ENCODE data around the gene EYS. TPM values are rescaled to one million over a fixed set of nuclear protein-coding genes. Genes with fewer than 3 reads are reported as not detected.
A peak's percentile ranks its signal among the peaks of the same experiment; 100 is the strongest.

The EYS gene
- total RNA-seq, 1 experiment from 2014 or later: 1.5 TPM

GRCh38 chr6:63943826-63944225 is 1763.2 kb downstream of the EYS start:
- Mint-ChIP-seq H3K27ac (ENCODE audit: low read depth, unreplicated experiment) (no peak overlapping the region), H3K4me3 (ENCODE audit: unreplicated experiment) (no peak overlapping the region), H3K4me1 (ENCODE audit: insufficient read depth, unreplicated experiment) (peaks cover 5% of the 10 kb centered on the region), H3K9me3 (ENCODE audit: unreplicated experiment) (peaks cover 7% of the 10 kb centered on the region), H3K27me3 (ENCODE audit: insufficient read depth, unreplicated experiment) (no peaks in the 10 kb centered on the region), H3K36me3 (ENCODE audit: insufficient read depth, unreplicated experiment) (no peaks in the 10 kb centered on the region)
- TF ChIP-seq CTCF (IDR thresholded peaks at IDR 0.05; ENCODE audit: unreplicated experiment): no peak
- ChIA-PET CTCF (interaction anchor here (1.0 kb wide), 1 partner anchor 10 kb away, joined by 3 read pairs; no protein-coding TSS in a partner anchor), POLR2A (no interaction called here)
- DNase-seq (ENCODE audit: unreplicated experiment): no peak
- BruUV-seq (replicated peaks): no TSS peak
- intact Hi-C loops (cut with micrococcal nuclease): no loop called here

GRCh38 chr6:63941747-63942470 is 1765.1 kb downstream of the EYS start:
- intact Hi-C loops (cut with micrococcal nuclease): no loop called here
- no TSS peak for BruUV-seq (replicated peaks)
- Mint-ChIP-seq H3K4me3 (ENCODE audit: unreplicated experiment) (no peak overlapping the region), H3K27ac (ENCODE audit: low read depth, unreplicated experiment) (no peak overlapping the region), H3K4me1 (ENCODE audit: insufficient read depth, unreplicated experiment) (peaks cover 5% of the 10 kb centered on the region), H3K36me3 (ENCODE audit: insufficient read depth, unreplicated experiment) (no peaks in the 10 kb centered on the region), H3K27me3 (ENCODE audit: insufficient read depth, unreplicated experiment) (no peaks in the 10 kb centered on the region), H3K9me3 (ENCODE audit: unreplicated experiment) (peaks cover 7% of the 10 kb centered on the region)
- ChIA-PET CTCF (interaction anchor here (0.6 kb wide), 1 partner anchor 914 kb away, joined by 3 read pairs; no protein-coding TSS in a partner anchor), POLR2A (interaction anchor here (0.6 kb wide), 1 partner anchor 356 kb away, joined by 3 read pairs; no protein-coding TSS in a partner anchor)
- DNase-seq (ENCODE audit: unreplicated experiment): peak; percentile 7
- no peak for TF ChIP-seq CTCF (IDR thresholded peaks at IDR 0.05; ENCODE audit: unreplicated experiment)

GRCh38 chr6:63940056-63940455 is 1767.0 kb downstream of the EYS start:
- ChIA-PET CTCF (interaction anchor here (0.6 to 0.9 kb wide), 2 partner anchors 391 to 600 kb away, joined by 3 to 4 read pairs; no protein-coding TSS in a partner anchor), POLR2A (no interaction called here)
- Mint-ChIP-seq H3K27me3 (ENCODE audit: insufficient read depth, unreplicated experiment) (no peaks in the 10 kb centered on the region), H3K4me1 (ENCODE audit: insufficient read depth, unreplicated experiment) (peaks cover 5% of the 10 kb centered on the region), H3K27ac (ENCODE audit: low read depth, unreplicated experiment) (no peak overlapping the region), H3K4me3 (ENCODE audit: unreplicated experiment) (no peak overlapping the region), H3K36me3 (ENCODE audit: insufficient read depth, unreplicated experiment) (no peaks in the 10 kb centered on the region), H3K9me3 (ENCODE audit: unreplicated experiment) (peaks cover 4% of the 10 kb centered on the region)
- intact Hi-C loops (cut with micrococcal nuclease): no loop called here
- BruUV-seq (replicated peaks): no TSS peak
- DNase-seq (ENCODE audit: unreplicated experiment): no peak
- no peak for TF ChIP-seq CTCF (IDR thresholded peaks at IDR 0.05; ENCODE audit: unreplicated experiment)

GRCh38 chr6:63936399-63936798 is 1770.6 kb downstream of the EYS start:
- TF ChIP-seq CTCF (IDR thresholded peaks at IDR 0.05; ENCODE audit: unreplicated experiment): no peak
- Mint-ChIP-seq H3K4me1 (ENCODE audit: insufficient read depth, unreplicated experiment) (no peaks in the 10 kb centered on the region), H3K36me3 (ENCODE audit: insufficient read depth, unreplicated experiment) (no peaks in the 10 kb centered on the region), H3K27me3 (ENCODE audit: insufficient read depth, unreplicated experiment) (no peaks in the 10 kb centered on the region), H3K27ac (ENCODE audit: low read depth, unreplicated experiment) (no peak overlapping the region), H3K9me3 (ENCODE audit: unreplicated experiment) (no peaks in the 10 kb centered on the region), H3K4me3 (ENCODE audit: unreplicated experiment) (no peak overlapping the region)
- intact Hi-C loops (cut with micrococcal nuclease): no loop called here
- no peak for DNase-seq (ENCODE audit: unreplicated experiment)
- CTCF ChIA-PET: no interaction called here
- POLR2A ChIA-PET: no interaction called here
- no TSS peak for BruUV-seq (replicated peaks)

All from MCF 10A (cell line).